ENCODE results near the gene CES2.

CES2 gene

GRCh38 chr16:66903544-66904427 is 31.5 kb upstream of the CES2 start:
- DNase-seq = no peak

- DNase-seq = no peak
Measured at GRCh38 chr16:66904428-66904845, 30.9 kb upstream of the CES2 start.

GRCh38 chr16:66904846-66905632 is 30.3 kb upstream of the CES2 start:
- DNase-seq = no peak

GRCh38 chr16:66905633-66906539 is 29.4 kb upstream of the CES2 start:
- peak in 2 of 5 donors; percentile 43 to 48 for DNase-seq

- DNase-seq = no peak
Measured at GRCh38 chr16:66906916-66907836, 28.1 kb upstream of the CES2 start.

GRCh38 chr16:66908116-66908515 is 27.2 kb upstream of the CES2 start:
- DNase-seq = no peak

- DNase-seq = no peak
Measured at GRCh38 chr16:66908762-66909559, 26.4 kb upstream of the CES2 start.

- no peak for DNase-seq
Measured at GRCh38 chr16:66910175-66910940, 25.0 kb upstream of the CES2 start.

- no peak for DNase-seq
Measured at GRCh38 chr16:66911112-66911511, 24.2 kb upstream of the CES2 start.

- DNase-seq = no peak
Measured at GRCh38 chr16:66911801-66912200, 23.5 kb upstream of the CES2 start.

- DNase-seq = no peak
Measured at GRCh38 chr16:66913081-66913480, 22.2 kb upstream of the CES2 start.

GRCh38 chr16:66913711-66914110 is 21.6 kb upstream of the CES2 start:
- no peak for DNase-seq

GRCh38 chr16:66914541-66914940 is 20.8 kb upstream of the CES2 start:
- no peak for DNase-seq

- DNase-seq = no peak
Measured at GRCh38 chr16:66915041-66915440, 20.3 kb upstream of the CES2 start.

GRCh38 chr16:66916518-66916917 is 18.8 kb upstream of the CES2 start:
- no peak for DNase-seq

- DNase-seq = no peak
Measured at GRCh38 chr16:66917741-66918140, 17.6 kb upstream of the CES2 start.

GRCh38 chr16:66918355-66918754 is 17.0 kb upstream of the CES2 start:
- DNase-seq = no peak

GRCh38 chr16:66918803-66919568 is 16.3 kb upstream of the CES2 start, which contains the start of gene CDH16:
TSS of gene CDH16 (minus strand) at chr16:66918885. CDS start at chr16:66918065, 820 bp downstream.
- DNase-seq = no peak
